Testis (tissue), 3 donors: Measurements from ENCODE around the gene KRTAP12-4. TPM values are rescaled to one million over a fixed set of nuclear protein-coding genes. Genes with fewer than 3 reads are reported as not detected.

Experiments used
- DNase-seq: peaks from one replicate; pipeline ENCODE4 v3.0.0-alpha.2; 2019
- H3K27ac ChIP-seq, 2 donors: fragments of 200-600 bp; sonication (generic); one replicate each; pipeline ENCODE4 v1.5.1; 2019
- H3K27me3 ChIP-seq: fragments of 200-600 bp; sonication (generic); one replicate; pipeline ENCODE4 v1.5.1; 2019
- H3K36me3 ChIP-seq: fragments of 200-600 bp; sonication (generic); one replicate; pipeline ENCODE4 v1.5.1; 2017; ENCODE audit warnings: low read depth; ENCODE audit errors: missing control alignments
- H3K4me1 ChIP-seq: fragments of 200-600 bp; sonication (generic); one replicate; pipeline ENCODE4 v1.5.1; 2019
- H3K4me3 ChIP-seq, 2 donors: fragments of 200-600 bp; sonication (generic); one replicate each; pipeline ENCODE4 v1.5.1; 2017 to 2019
- H3K9me3 ChIP-seq: fragments of 200-600 bp; sonication (generic); one replicate; pipeline ENCODE4 v1.5.1; 2017
- CTCF ChIP-seq, 3 experiments: fragments of 450-650 bp in 2 of 3; fragments of 200-600 bp in 1 of 3; sonication (generic) in 1 of 3; IDR thresholded peaks; one replicate each; pipeline ENCODE4 v1.5.1; 2016 to 2019; ENCODE audit warnings: antibody characterized with exemption in 3 of 3, mild to moderate bottlenecking in 2 of 3, moderate library complexity in 1 of 3
- POLR2A ChIP-seq: fragments of 450-650 bp; IDR thresholded peaks from one replicate; pipeline ENCODE4 v1.6.1; 2017; ENCODE audit warnings: antibody characterized with exemption, mild to moderate bottlenecking, moderate library complexity
- WGBS, 2 donors: methylation state at CpG; one replicate each; pipeline ENCODE4 v1.1.5; 2018; 5-methylcytosine and 5-hydroxymethylcytosine counted together
- intact Hi-C: fragments of 100-400 bp; cut with DNase I; formaldehyde crosslinking; loops from one replicate; pipeline ENCODE4 v1.15.1; 2023; ENCODE audit warnings: low total_unique reads
- polyA plus RNA-seq: library from polyadenylated mRNA; stranded (reverse); fragments of 350-450 nt; fragmentation: Illumina TruSeq; extraction: RNeasy Lipid Tissue Mini Kit (QIAGEN cat#74804); gene quantifications from one replicate; pipeline ENCODE4 v1.2.3, GENCODE V29; 2014; ENCODE audit warnings: low read depth, low replicate concordance; ENCODE audit not compliant: insufficient read depth
- total RNA-seq, 2 donors: library from RNA; depleted of rRNA; stranded (reverse); fragments of >200 nt; gene quantifications; one replicate each; pipeline ENCODE4 v1.2.3, GENCODE V29; 2016

The KRTAP12-4 gene
- total and polyA plus RNA-seq, 3 donors from 2014 or later = not detected

DNA sequence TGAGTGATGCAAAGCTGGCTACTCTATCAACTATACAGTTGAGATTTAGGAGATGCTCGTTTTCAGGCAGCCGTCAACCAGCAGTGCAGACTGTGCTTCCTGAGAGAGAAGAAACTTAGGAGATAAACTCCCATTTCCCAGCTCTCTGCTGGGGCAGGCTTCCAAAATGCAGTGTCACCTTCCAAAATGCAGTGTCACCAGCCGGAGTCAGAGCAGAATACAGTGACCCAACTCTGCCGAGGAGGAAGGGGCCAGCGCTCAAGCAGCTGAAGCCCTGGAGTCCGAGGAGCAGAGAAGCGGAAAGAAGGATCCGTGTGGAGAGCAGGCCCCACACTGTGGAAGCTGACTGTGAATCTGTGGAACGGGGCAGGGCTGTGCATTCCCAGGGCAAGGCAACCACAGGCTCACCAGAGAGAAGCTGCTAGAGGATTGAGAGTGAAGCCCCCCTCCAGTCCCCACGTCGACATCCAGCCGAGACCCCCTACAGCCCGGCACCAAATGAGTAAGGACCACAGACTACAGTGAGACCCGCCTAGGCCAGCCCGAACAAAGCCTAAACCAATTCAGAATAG, 28.2 kb upstream of the KRTAP12-4 start:
- no peaks in the 10 kb centered on the region for H3K27me3 ChIP-seq
- no peaks in the 10 kb centered on the region for H3K36me3 ChIP-seq
- DNase-seq = no peak
- no peaks in the 10 kb centered on the region for H3K4me1 ChIP-seq
- no peaks in the 10 kb centered on the region for H3K9me3 ChIP-seq
- H3K4me3 ChIP-seq = no peak overlapping the region
- WGBS, 2 donors = 75 to 87% methylated on average over 15 of the region's 15 CpGs
- intact Hi-C loops = no loop called here
- TF ChIP-seq CTCF (IDR thresholded peaks at IDR 0.05) = no peak
- no peak for TF ChIP-seq POLR2A
- no peak overlapping the region for H3K27ac ChIP-seq

DNA sequence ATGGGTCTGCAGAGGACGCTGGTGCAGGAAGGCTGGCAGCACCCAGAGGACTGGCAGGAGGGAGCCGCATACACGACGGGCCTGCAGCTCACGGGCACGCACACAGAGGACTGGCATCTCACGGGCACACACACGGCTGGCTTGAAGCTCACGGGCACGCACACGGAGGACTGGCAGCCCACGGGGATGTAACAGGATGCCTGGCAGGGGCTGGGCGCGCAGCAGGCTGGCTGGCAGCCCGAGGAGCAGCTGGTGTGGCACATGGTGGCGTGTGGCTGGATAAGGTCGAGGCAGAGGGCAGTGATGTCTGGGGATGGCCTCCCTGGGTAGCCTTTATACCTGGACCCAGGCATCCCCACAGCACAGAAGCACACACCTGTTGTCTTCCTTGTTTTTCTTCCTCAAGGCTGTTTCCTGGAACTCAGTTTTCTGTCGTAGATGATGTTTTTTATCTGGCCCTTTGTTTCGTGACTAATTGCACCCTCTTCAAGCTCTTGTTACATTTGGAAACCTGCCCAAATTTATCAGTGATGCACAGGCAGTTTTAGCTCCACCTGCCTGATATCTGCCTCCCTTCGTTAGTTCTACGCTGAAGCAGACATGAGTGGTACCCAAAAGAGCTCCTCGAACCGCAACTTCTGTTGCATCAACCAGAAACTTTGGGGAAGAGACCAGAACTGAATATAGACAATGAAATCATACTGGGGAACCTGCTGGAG, 27.6 kb upstream of the KRTAP12-4 start, which contains the start of gene KRTAP12-1:
TSS of gene KRTAP12-1 (minus strand) at position 303 of the 719 bp plus-strand sequence. CDS start at position 263, 40 bp downstream.
- H3K4me3 ChIP-seq = no peak within 1 kb of the TSS
- no peaks in the 10 kb centered on the region for H3K9me3 ChIP-seq
- 71 to 80% methylated on average over 15 to 23 of the region's 23 CpGs for WGBS, 2 donors
- no peaks in the 10 kb centered on the region for H3K27me3 ChIP-seq
- H3K27ac ChIP-seq = no peak within 1 kb of the TSS
- TF ChIP-seq CTCF (IDR thresholded peaks at IDR 0.05) (no peak), POLR2A (no peak)
- intact Hi-C loops = no loop called here
- H3K4me1 ChIP-seq = no peaks in the 10 kb centered on the region
- DNase-seq = no peak
- no peaks in the 10 kb centered on the region for H3K36me3 ChIP-seq

DNA sequence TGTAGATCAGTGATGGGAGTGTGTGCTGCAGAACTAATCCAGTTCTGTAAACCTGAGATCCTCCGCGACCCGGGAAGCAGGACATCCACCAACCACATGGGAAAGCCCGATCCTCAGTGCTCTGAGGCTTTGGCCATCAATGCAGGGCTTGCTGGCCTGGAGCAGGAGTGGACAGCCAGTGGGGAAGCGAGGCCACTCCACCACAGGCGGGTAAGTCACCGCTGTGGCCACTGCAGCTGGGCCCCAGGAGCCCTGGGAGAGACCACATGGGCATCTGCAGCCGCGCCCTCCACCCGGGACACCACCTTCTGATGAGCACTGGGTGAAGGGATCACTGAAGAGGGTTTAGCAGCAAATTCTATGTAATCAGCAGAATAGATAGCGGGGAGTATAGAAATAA, 26.7 kb upstream of the KRTAP12-4 start:
- DNase-seq = no peak
- Histone ChIP-seq H3K4me3 (no peak overlapping the region), H3K36me3 (no peaks in the 10 kb centered on the region), H3K4me1 (no peaks in the 10 kb centered on the region), H3K27ac (no peak overlapping the region), H3K27me3 (no peaks in the 10 kb centered on the region), H3K9me3 (no peaks in the 10 kb centered on the region)
- intact Hi-C loops = no loop called here
- 62 to 77% methylated on average over 10 to 11 of the region's 11 CpGs for WGBS, 2 donors
- TF ChIP-seq POLR2A (no peak), CTCF (IDR thresholded peaks at IDR 0.05) (no peak)

GRCh38 chr21:44677881-44678280, 23.4 kb upstream of the KRTAP12-4 start:
- Histone ChIP-seq H3K4me1 (no peaks in the 10 kb centered on the region), H3K27ac (no peak overlapping the region), H3K27me3 (no peaks in the 10 kb centered on the region), H3K4me3 (no peak overlapping the region), H3K9me3 (no peaks in the 10 kb centered on the region), H3K36me3 (no peaks in the 10 kb centered on the region)
- DNase-seq = no peak
- TF ChIP-seq POLR2A = no peak
- TF ChIP-seq CTCF (IDR thresholded peaks at IDR 0.05) = no peak
- intact Hi-C loops = no loop called here
- 90 to 92% methylated on average over 13 of the region's 13 CpGs for WGBS, 2 donors
